ENCODE results near the gene FRMD4B.
"Not testable (repeated sequence)": the region's sequence is repeated elsewhere in the genome, so short reads cannot be mapped to it uniquely, and the experiment has no call there.

Gene FRMD4B

DNA sequence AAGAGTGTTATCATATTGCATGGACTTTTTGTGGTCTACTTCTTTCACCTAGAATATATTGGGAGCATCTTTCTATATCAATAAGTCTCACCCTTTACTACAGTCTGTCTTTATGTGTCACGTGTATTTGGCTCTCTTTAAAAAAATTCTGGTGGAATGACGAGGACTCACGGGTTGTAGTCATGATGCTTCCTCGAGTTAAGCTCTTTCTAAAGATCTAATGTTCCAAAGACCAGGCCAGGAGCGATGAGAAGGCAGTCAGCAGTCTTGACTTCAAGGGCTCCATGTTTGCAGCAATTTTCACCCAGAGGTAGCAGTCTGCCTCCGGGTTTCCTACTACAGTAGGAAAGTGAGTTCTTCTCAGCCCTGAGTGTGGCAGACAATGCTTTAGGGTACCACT lies 88.9 kb downstream of the FRMD4B start:
- no peak overlapping the region for H3K4me3 ChIP-seq (ENCODE audit: low read depth, low read length)

GRCh38 chr3:69294014-69294766 lies 91.7 kb downstream of the FRMD4B start:
- no peak overlapping the region for H3K4me3 ChIP-seq (ENCODE audit: low read depth, low read length)
- DNase-seq (ENCODE audit: low read depth), result peak; percentile 63

More for the DNA sequence above, 88.9 kb downstream of the FRMD4B start:
- no peak for DNase-seq (ENCODE audit: low read depth)

DNA sequence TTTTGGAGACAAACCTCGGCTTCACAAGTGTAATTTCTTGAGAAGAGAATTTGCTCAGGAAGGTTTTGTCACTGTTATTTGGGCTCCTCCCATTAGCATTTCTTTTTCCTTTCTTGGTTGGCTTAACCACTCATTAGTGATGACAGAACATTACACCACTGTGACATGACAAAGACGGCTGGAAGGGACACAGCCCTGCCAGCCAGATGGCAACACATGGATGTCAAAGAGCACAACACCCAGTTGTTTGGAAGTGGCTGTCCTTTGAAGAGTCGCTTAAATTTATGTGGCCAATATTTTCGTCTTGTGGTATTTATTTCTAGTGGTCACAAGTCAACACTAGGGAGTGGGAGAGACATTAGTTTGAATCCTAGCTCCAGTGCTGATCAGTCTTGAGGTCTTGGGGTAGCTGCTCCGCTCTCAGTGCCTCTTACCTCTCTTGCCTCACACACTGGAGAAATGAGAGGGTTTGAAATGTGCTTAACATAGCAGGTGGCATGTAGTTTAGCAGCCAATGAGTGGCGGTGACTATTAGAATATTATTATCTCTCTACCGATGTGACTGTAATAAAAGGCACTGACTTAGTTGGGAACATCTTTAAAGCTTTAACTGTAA lies 92.8 kb downstream of the FRMD4B start:
- DNase-seq (ENCODE audit: low read depth), result no peak
- H3K4me3 ChIP-seq (ENCODE audit: low read depth, low read length), result no peak overlapping the region

DNA sequence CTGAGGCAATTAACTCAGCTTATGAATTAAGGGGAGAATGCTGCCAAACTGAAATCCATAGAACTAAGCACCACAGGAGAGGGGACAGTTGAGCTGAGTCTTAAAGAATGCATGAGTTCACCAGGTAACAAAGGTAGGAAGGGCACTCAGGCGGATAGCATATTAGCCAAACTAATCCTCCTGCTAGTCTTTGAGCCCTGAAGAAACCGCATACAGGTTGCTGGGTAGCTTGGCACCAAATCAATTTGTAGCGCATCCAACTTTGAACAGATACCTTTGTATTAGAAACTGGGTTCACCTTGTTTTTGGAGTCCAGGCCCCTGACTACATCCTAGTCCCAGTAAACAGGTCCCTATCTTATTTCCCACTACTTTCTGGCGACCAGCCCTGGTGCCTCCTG lies 93.7 kb downstream of the FRMD4B start:
- no peak for DNase-seq (ENCODE audit: low read depth)
- no peak overlapping the region for H3K4me3 ChIP-seq (ENCODE audit: low read depth, low read length)

DNA sequence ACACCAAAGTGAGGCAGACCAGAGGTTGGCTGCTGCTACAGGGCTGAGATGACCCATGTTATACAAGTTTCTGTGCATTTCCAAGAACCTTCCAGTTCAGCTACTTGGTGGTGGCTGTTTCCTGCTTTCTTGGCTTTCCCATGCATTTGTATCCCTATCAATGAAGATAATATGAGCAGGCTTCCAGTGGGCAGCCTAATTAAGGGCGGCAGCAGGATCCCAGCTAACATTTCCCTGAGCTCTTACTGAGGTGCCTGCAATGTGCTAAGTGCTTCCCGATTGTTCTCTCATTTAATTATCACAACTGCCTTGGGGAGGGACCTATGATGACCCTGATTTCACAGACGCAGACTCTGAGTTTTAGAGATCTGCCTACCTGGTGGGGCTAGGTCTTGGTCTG lies 95.5 kb downstream of the FRMD4B start:
- DNase-seq (ENCODE audit: low read depth), result no peak
- no peak overlapping the region for H3K4me3 ChIP-seq (ENCODE audit: low read depth, low read length)

DNA sequence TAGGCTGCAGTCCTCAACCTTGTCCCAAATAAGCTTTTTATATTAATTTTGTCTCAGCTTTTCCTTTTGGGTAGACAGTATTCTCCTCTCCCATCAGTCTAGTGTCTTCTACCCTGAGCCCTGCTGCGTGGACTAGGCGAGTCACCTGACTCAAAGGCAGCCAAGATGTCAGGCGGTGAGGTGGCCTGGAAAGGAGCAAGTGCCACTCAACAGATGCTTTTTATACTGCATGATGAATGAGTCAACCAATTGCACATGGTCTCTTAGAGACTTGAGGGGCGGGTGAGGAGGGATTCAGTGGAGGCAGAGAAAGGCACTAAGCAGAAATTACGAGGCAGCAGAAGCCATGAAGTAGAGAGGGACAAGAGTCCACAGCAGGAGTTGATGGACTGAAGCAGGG lies 95.9 kb downstream of the FRMD4B start:
- DNase-seq (ENCODE audit: low read depth), result no peak
- H3K4me3 ChIP-seq (ENCODE audit: low read depth, low read length), result no peak overlapping the region

DNA sequence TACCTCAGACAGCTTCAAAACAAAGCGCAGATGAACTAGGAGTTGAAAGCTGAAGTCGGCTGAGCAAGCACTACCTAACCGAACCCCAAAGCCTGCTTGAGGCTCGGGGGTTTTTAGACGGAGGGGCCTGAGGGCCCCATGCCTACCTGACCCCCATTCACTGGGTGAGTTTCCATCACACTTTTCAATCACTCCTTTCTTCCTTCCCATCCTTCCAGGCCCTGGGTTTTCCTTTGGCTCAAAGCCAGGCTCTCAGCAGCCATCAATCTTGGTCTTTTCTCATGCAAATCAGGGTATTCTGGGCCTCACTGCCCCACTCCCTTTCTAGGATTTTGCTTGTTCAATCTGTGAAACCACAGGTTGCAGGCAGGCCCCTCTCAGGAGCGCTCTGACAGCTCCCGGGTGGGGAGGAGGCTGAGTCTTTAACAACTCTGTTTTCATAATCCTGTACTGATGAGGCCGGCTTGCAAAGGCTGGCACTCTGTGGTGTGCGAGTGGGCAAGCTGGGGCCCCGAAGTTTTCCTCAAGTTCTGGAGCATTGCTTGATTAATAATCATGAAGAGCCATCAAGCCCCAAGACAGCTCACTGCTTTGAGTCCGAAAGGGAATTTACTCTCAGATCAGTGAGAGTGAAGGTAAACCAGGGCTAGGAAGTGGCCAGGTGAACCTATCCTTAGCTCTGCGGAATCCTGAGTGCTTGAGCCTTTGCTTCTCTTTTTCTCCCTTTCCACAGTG lies 97.6 kb downstream of the FRMD4B start:
- DNase-seq (ENCODE audit: low read depth), result no peak
- no peak overlapping the region for H3K4me3 ChIP-seq (ENCODE audit: low read depth, low read length)

GRCh38 chr3:69283913-69284611 lies 101.8 kb downstream of the FRMD4B start:
- no peak overlapping the region for H3K4me3 ChIP-seq (ENCODE audit: low read depth, low read length)
- no peak for DNase-seq (ENCODE audit: low read depth)

- no peak overlapping the region for H3K4me3 ChIP-seq (ENCODE audit: low read depth, low read length)
- no peak for DNase-seq (ENCODE audit: low read depth)
Observed at GRCh38 chr3:69283496-69283895, 102.4 kb downstream of the FRMD4B start.

DNA sequence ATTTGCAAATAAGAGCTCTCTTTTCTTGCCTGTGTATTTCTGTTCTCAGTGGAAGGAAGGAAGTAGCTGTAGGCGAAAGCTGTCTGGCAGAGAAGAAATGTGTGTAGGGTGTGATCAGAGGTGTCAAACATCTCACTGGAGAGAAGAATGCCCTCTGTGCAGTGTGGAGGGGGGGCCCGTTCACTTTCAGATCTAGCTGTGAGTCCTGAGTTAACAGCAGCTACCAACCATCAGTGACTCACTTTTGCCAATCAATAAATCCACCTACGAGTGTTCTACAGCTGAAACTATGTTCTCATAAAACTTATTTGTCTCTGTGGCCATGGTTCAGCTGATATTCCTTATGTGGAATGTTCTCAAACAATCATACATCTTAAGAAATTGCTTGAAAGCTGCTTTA lies 103.7 kb downstream of the FRMD4B start:
- no peak overlapping the region for H3K4me3 ChIP-seq (ENCODE audit: low read depth, low read length)
- DNase-seq (ENCODE audit: low read depth), result peak; percentile 17

DNA sequence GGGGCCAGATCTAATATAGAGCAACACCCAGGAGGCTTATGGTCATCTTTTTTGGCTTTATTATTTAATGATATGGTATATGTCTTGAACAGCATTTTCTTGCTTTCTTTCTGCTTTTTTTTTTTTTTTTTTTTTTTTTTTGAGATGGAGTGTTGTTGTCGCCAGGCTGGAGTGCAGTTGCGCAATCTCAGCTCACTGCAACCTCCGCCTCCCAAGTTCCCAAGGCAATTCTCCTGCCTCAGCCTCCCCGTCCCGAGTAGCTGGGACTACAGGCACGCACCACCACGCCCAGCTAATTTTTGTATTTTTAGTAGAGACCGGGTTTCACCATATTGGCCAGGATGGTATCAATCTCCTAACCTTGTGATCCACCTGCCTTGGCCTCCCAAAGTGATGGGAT lies 108.5 kb downstream of the FRMD4B start:
- not testable (repeated sequence) for DNase-seq (ENCODE audit: low read depth); H3K4me3 ChIP-seq (ENCODE audit: low read depth, low read length)

DNA sequence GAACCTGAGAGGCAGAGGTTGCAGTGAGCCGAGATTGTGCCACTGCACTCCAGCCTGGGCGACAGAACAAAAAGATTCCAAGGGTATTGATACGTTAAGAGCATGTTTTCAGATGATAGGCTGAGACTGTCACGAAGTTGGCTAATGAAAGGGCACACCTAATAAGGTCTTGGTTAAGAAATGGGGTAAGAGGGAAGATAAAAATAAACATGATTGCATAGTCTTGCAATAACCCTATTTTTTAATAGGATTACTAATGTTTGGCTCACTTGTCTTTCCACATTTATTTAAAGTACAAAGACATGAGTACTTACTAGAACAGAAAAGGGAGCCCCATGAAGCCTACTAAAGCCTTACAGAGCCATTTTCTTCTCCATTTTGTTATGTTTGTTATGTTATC lies 109.0 kb downstream of the FRMD4B start:
- no peak for DNase-seq (ENCODE audit: low read depth)
- no peak overlapping the region for H3K4me3 ChIP-seq (ENCODE audit: low read depth, low read length)

DNA sequence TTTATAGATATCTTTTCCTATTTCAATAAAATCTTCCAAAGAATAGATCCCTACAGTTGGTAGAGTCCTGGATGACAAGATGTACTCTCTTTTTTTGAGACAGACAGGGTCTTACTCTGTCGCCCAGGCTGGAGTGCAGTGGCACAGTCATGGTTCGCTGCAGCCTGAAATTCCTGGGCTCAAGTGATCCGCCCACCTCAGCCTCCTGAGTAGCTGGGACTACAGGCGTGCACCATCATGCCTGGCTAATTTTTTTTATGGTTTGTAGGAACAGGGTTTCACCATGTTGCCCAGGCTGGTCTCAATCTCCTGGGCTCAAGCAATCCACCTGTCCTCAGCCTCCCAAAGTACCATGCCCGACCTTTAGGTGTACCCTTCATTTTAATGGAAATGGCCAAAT lies 109.7 kb downstream of the FRMD4B start:
- not testable (repeated sequence) for DNase-seq (ENCODE audit: low read depth); H3K4me3 ChIP-seq (ENCODE audit: low read depth, low read length)

- H3K4me3 ChIP-seq (ENCODE audit: low read depth, low read length), result no peak overlapping the region
- DNase-seq (ENCODE audit: low read depth), result peak; percentile 3
Observed at GRCh38 chr3:69273896-69274295, 112.0 kb downstream of the FRMD4B start.

DNA sequence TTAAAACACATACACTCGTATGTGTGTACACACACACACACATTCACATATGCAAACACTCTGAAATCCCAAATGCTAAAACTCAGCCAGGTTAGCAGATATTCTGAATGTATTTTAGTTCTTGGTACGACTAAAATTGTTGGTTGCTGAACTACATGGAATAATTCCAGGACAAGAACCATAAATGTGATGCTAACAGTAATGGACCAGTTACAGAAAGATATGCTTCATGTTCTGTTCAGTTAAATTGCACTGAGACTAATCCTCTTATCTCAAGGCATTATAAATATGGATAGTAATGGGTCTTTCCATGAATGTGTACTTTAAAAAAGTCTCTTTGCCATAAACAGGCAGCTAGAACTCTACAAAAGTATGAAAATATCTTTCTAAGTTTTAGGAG lies 113.3 kb downstream of the FRMD4B start:
- no peak overlapping the region for H3K4me3 ChIP-seq (ENCODE audit: low read depth, low read length)
- no peak for DNase-seq (ENCODE audit: low read depth)

- DNase-seq (ENCODE audit: low read depth), result no peak
Observed at GRCh38 chr3:69271098-69271497, 114.8 kb downstream of the FRMD4B start.

DNA sequence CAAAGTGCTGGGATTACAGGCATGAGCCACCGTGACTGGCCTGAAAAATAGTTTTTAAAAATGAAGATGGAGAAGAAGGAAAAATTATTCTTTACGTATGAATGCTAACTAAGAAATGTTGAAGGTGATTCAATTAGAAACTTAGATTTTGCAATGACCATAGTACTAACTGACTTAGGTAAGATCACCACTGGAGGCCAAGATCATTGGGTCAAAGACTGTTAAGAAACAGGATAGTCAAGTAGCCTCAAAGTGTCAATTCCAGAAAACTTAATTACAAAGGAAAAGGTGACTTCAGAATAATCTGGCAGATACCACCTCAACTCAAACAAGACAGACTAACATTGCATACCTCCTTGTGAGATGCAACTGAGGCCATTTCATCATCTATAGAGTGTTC lies 119.3 kb downstream of the FRMD4B start:
- no peak for DNase-seq (ENCODE audit: low read depth)
- no peak overlapping the region for H3K4me3 ChIP-seq (ENCODE audit: low read depth, low read length)

More at GRCh38 chr3:69271098-69271497, 114.8 kb downstream of the FRMD4B start:
- no peak overlapping the region for H3K4me3 ChIP-seq (ENCODE audit: low read depth, low read length)

DNA sequence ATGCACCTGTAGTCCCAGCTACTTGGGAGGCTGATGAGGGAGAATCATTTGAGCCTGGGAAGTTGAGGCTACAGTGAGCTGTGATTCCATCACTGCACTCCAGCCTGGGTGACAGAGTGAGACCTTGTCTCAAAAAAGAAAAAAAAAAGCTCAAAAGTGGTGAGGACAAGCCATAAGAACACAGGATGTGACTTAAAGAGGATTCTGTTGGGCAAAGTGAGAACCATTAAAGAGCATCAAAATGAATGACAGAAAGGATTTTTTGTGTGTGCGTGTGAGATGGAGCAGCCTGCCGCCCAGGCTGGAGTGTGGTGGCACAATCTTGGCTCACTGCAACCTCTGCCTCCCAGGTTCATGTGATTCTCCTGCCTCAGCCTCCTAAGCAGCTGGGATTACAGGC lies 119.8 kb downstream of the FRMD4B start:
- DNase-seq (ENCODE audit: low read depth); H3K4me3 ChIP-seq (ENCODE audit: low read depth, low read length): not testable (repeated sequence)

- not testable (repeated sequence) for DNase-seq (ENCODE audit: low read depth); H3K4me3 ChIP-seq (ENCODE audit: low read depth, low read length)
Observed at GRCh38 chr3:69260843-69261405, 125.0 kb downstream of the FRMD4B start.

Measured in skeletal muscle cell (primary cell).